Fibroblast of skin of scalp (primary cell): Measurements from ENCODE around the gene CTIF.
A peak's percentile ranks its signal among the peaks of the same experiment; 100 is the strongest.

Experiments used
- DNase-seq: peaks from one replicate; pipeline ENCODE4 v3.0.0-alpha.2; 2013

CTIF gene

GRCh38 chr18:48874701-48875162, 335.9 kb downstream of the CTIF start:
- DNase-seq: no peak

- DNase-seq: no peak
Measured at GRCh38 chr18:48875314-48875941, 336.6 kb downstream of the CTIF start.

- DNase-seq: no peak
Measured at GRCh38 chr18:48875942-48876511, 337.2 kb downstream of the CTIF start.

- DNase-seq: no peak
Measured at GRCh38 chr18:48876590-48876989, 337.8 kb downstream of the CTIF start.

- peak; percentile 46 for DNase-seq
Measured at GRCh38 chr18:48877941-48878340, 339.1 kb downstream of the CTIF start.

- DNase-seq: no peak
Measured at GRCh38 chr18:48878471-48878870, 339.6 kb downstream of the CTIF start.

- no peak for DNase-seq
Measured at GRCh38 chr18:48879008-48879431, 340.2 kb downstream of the CTIF start.

GRCh38 chr18:48880931-48881330, 342.1 kb downstream of the CTIF start:
- no peak for DNase-seq

- no peak for DNase-seq
Measured at GRCh38 chr18:48882379-48882778, 343.5 kb downstream of the CTIF start.

GRCh38 chr18:48884306-48884705, 345.5 kb downstream of the CTIF start:
- no peak for DNase-seq

- DNase-seq: no peak
Measured at GRCh38 chr18:48884771-48885170, 345.9 kb downstream of the CTIF start.

- DNase-seq: peak; percentile 34
Measured at GRCh38 chr18:48885266-48885923, 346.6 kb downstream of the CTIF start.

GRCh38 chr18:48885924-48886400, 347.1 kb downstream of the CTIF start:
- DNase-seq: no peak

- no peak for DNase-seq
Measured at GRCh38 chr18:48886520-48887293, 347.9 kb downstream of the CTIF start.

- DNase-seq: no peak
Measured at GRCh38 chr18:48887294-48887904, 348.6 kb downstream of the CTIF start.

- no peak for DNase-seq
Measured at GRCh38 chr18:48887905-48888772, 349.3 kb downstream of the CTIF start.

GRCh38 chr18:48888773-48889080, 349.9 kb downstream of the CTIF start:
- DNase-seq: no peak

GRCh38 chr18:48889115-48889941, 350.5 kb downstream of the CTIF start:
- DNase-seq: peak; percentile 30

- DNase-seq: no peak
Measured at GRCh38 chr18:48889981-48890762, 351.3 kb downstream of the CTIF start.

GRCh38 chr18:48891721-48892120, 352.9 kb downstream of the CTIF start:
- no peak for DNase-seq
